Stimulated activated CD4-positive, alpha-beta T cell treated with anti-CD3 and anti-CD28 coated beads, Interleukin-12 subunit alpha, Interleukin-12 subunit beta, amount 100 ng/mL, for 48 hours (primary cell): Measurements from ENCODE around the gene POTEF.
"Not testable (repeated sequence)": the region's sequence is repeated elsewhere in the genome, so short reads cannot be mapped to it uniquely, and the experiment has no call there.

ENCODE experiments used
- DNase-seq, 3 donors: peaks; one replicate each; pipeline ENCODE4 v3.0.0-alpha.2; 2020; ENCODE audit warnings: low read depth in 2 of 3, low spot score in 1 of 3

Gene POTEF

DNA sequence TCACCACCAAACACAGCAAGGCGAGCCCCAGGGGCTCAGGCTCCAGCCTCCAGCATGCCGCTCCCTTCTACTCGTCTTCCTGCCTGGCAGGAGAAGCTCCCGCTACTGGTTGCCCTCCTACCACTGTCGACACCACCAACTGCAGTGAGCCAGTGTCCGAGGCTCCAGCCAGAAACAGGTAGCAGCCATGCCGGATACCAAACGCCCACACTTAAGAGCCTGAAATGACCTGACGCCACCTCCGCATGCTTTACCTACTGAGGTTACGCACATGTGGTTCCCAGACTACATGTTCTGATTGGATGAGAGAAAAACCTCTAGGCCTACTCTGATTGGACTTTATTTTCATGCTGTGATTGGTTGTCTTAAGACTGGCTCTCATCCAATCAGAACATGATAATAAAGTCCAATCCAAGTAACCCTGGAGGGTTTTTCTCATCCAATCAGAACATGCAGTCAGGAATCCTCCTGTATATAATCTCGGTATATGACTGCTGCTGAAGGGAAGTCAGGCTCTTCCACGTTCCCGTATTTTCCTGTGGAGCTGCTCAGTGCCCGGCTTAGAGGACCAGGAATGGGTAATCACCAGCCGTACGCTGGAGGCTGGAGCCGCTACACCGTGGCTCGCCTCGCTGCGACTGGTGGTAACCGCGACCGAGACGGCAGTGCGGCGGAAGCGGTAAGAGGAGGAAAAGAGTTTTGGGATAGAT, at the start of gene POTEF:
POTEF (minus strand) TSS at position 103 of the 710 bp plus-strand sequence. CDS start 8,707 bp downstream, outside the sequence.
- DNase-seq: not testable (repeated sequence)

- not testable (repeated sequence) for DNase-seq
Observed at GRCh38 chr2:130174866-130175265, 45.8 kb upstream of the POTEF start.

DNA sequence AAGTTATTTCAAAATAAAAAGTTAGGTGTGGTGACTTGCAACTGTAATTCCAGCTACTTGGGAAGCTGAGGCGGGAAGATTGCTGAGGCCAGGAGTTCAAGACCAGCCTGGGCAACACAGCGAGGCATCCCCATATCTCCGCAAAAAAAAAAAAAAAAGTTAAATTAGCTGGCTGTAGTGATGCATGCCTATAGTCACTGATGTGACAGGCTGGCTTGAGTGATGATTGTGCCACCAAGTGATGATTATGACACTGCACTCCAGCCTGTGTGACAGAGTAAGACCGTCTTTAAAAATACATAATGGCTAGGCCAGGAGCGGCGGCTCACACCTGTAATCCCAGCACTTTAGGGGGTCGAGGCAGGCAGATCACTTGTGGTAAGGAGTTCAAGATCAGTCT, 40.9 kb upstream of the POTEF start:
- DNase-seq: no peak

DNA sequence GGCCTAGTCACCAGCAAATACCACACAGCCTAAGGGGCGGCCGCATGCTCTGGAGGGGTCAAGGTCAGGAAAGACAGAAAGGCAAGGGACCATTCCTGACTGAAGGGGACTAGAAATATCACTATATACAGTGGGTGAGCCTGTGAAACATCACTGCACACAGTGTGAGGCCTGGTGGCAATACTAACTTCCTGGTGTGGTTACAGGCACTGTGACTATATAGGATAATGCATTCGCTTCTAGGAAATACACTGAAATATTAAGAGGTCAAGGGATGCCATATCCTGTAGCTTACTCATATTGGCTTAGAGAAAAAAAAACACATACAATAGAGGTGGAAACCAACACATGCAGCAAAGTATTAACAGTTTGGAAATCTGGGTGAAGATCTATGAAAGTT, 40.1 kb upstream of the POTEF start:
- DNase-seq: not testable (repeated sequence)

DNA sequence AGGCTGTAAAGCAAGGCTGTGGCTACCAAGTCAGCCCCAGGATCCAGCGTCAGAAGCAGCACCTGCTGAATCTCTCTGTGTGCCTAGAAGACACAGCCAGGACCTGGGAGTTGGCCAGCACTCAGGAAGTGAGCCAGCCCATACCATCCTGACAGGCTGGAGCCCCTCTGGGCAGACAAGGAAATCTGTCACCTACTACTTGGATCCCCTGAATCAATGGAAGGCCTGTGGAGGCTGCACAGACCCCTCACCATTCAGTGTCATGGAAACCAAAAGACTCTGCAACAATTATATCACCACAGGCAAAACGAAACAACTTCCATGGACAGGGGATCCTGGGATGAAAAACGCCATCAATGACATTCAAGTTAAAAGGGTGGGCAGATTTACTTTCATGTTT, 37.6 kb upstream of the POTEF start:
- not testable (repeated sequence) for DNase-seq

DNA sequence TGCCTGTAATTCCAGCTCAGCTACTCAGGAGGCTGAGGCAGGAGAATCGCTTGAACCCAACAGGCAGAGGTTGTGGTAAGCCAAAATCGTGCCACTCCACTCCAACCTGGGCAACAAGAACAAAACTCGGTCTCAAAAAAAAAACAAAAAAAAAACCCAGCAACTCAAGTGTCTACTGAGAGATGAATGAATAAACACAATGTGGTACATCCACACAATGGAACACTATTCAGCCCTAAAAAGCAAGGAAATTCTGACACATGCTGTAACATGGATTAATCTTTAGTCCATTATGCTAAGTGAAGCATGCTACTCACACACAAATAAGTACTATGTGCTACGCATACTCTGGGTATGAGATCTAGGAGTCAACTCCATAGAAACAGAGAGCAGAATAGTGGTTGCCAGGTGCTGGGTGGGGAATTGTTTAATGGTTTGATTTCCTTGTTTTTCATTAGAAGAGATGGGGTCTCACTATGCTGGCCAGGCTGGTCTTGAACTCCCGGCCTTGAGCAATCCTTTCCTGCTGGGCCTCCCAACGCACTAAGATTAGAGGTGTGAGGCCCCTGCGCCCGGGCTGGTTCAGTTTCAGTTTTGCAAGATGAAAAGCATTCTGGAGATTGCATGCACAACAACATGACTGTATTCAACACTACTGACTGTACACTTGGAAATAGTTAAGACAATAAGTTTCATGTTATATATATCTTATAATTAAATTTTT, 36.4 kb upstream of the POTEF start:
- no peak for DNase-seq

- no peak for DNase-seq
Observed at GRCh38 chr2:130162968-130163367, 33.9 kb upstream of the POTEF start.

DNA sequence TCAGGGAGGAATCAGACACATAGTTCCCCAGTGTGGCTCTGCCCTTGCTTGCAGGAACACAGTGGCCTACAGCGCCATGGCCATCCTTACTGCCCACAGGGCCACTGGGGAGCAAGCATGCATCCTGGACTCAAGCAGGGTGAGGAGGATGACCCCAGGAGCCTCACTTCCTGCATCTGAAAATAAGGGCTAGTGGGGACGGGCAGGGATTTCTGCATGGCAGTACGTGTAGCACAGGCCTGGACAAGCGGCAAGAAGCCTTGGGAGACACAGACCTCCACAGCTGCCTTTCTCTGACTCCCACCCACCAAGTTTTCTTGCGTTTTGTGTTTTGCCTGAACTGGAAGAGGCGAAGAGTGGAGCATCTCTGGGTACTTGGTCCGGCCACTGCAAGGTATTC, 33.5 kb upstream of the POTEF start:
- DNase-seq: not testable (repeated sequence)

DNA sequence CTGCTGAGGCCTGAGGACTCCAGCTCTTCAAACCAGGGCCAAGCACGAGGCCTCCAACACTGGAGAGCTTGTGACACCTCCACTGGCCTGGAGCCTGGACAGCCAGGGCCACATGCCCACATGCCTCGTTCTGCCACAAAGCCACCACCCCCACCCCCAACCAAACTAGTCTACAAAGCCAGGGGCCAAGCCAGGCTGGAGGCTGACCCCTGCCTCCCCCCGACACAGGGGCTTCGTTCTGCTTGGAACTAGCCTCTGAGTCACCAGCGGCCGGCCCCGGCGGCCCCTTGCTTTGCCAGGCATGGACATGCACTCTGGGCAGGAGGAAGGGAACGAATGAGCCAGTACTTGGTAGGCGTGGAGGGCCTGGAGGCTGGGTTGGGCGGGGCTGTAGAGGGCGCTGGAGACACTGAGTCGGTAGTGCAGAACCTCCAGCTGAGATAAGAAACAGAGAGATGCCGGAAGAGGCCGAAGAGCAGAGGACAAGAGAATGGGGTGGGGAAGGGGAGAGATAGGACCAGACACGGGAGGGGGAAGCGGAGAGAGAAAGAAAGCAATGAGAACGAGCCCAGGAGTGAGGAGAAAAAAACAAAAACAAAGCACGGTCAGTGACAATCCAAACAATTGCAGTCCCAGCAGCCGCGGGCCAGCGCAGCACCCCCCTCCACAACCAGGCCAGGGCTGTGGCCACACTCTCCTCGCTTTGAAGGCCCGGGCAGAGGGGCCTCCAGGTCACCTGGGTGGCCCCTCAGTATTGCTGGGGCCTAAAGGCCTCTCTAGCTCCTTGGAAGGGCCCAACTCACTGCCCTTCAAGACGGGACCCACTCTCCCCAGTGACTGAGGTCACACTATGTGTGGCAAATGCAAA, 32.0 kb upstream of the POTEF start:
- DNase-seq: not testable (repeated sequence)

GRCh38 chr2:130160131-130160530, 31.1 kb upstream of the POTEF start:
- no peak for DNase-seq

DNA sequence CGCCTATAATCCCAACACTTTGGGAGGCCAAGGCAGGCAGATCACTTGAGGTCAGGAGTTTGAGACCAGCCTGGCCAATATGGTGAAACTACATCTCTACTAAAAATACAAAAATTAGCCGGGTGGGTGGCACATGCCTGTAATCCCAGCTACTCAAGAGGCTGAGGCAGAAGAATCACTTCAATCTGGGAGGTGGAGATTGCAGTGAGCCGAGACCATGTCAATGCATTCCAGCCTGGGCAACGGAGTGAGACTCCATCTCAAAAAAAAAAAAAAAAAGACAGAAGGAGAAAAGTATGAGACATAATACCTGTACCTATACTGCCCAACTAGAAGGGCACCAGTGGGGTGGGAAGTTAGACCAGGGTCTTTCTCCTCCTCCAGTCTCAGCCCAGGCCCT, 30.4 kb upstream of the POTEF start:
- DNase-seq: not testable (repeated sequence)

DNA sequence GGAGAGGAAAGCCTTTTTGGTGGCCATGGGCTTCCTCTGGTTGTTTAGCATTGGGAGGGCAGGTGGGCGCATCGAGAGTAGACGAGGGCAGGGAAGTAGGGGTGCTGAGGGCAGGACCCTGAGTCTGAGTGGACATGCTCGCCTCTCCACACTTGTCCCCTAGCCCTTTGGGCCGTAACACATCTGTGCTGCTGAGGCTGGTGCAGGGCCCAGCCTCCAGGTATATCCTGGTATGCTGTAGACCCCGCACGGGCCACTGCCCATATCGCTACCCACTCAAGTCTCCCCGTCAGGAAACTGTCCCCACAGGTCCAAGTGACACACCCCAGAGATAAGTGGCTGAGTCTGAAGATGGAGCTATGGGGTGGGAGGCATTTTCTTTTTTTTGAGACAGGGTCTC, 29.6 kb upstream of the POTEF start:
- no peak for DNase-seq

- not testable (repeated sequence) for DNase-seq
Observed at GRCh38 chr2:130157825-130158514, 28.9 kb upstream of the POTEF start.

DNA sequence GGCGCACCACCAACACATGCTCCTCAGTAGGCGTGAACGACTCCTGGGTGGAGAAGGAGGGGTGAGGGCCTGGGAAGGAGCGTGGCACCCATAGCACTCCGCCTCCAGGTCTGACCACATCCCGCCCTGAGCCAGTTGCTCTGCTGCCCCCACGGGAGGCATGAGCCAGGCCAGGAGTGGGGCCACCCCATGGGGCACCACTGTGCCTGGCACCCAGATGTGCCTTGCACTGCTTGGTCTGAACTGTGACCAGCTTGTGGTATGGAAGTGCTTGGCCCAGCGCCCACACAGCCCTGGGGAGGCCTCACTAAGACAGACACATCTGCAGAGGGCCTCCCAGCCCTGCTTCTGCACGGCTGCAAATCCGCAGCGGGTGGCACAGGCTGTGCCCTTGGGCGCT, 28.3 kb upstream of the POTEF start:
- not testable (repeated sequence) for DNase-seq

- DNase-seq: no peak
Observed at GRCh38 chr2:130156624-130157004, 27.6 kb upstream of the POTEF start.

DNA sequence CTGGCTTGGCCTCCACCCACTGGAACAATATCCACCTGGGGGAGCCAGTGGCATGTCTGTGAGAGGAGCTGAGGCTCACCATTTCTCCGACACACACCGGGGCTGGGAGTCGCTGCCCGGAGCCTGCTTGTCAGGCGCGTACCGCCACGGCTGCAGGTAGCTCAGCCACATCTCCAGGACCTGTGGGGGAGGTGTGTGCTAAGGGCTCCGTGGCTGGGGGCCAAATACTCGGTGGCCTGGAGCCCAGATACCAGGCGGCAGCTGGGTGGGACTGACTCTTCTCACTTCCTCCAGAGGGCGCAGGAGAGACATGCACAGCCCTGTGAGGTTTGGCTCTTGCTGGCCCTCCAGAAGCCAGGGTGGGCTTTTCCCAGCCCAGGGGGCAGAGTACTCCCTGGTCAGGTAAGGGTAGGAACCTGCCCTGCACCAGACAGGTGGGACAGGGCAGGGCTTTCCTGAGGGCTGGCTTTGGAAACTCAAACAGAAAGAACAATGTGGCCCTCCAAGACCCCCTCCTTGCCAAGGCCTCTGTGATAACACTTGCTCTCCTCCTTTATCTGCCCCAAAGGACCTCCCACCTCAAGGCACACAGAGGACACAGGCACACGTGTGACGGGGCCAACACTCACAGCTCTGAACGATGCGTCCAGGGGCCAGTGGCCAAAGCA, 27.1 kb upstream of the POTEF start:
- not testable (repeated sequence) for DNase-seq

- no peak for DNase-seq
Observed at GRCh38 chr2:130154773-130155765, 26.0 kb upstream of the POTEF start.

- DNase-seq: not testable (repeated sequence)
Observed at GRCh38 chr2:130154423-130154770, 25.4 kb upstream of the POTEF start.

GRCh38 chr2:130153721-130154422, 24.9 kb upstream of the POTEF start:
- DNase-seq: not testable (repeated sequence)
